HepG2 (cell line): Measurements from ENCODE around the gene NFATC3. TPM values are rescaled to one million over a fixed set of nuclear protein-coding genes. Genes with fewer than 3 reads are reported as not detected.

ENCODE experiments used
- ATAC-seq: fragments of 200-7000 bp; cut with Tn5 transposase; 3 replicates; pipeline ENCODE4 v1.9.1; 2020; ENCODE audit warnings: mild to moderate bottlenecking, moderate library complexity
- BruUV-seq: library from RNA; stranded (reverse); fragments of 400-500 nt; replicated peaks from 2 replicates; lab custom pipeline; 2021; lab: Mats Ljungman, UMichigan
- CTCF ChIA-PET: fragments of 300-600 bp; formaldehyde crosslinking; extraction: SDS; loops from one replicate; lab custom pipeline; 2021; ENCODE audit warnings: low total read pairs, inconsistent platforms, low intra/inter-chr PET ratio; lab: Yijun Ruan, JAX
- POLR2A ChIA-PET: fragments of 350-600 bp; sonication (Branson Sonifier 250); formaldehyde crosslinking; loops from one replicate; lab custom pipeline; 2020; ENCODE audit warnings: antibody characterized with exemption, inconsistent platforms; lab: Yijun Ruan, JAX
- DNase-seq: peaks from one replicate; pipeline ENCODE4 v3.0.0-alpha.2; 2015; ENCODE audit warnings: low spot score
- FAIRE-seq: peaks from 3 replicates; lab custom pipeline; 2011; peaks lifted over from hg19 to GRCh38; lab: Jason Lieb, UNC
- H2AFZ ChIP-seq: one replicate; pipeline ENCODE4 v1.6.1; 2011; ENCODE audit warnings: low read length, inconsistent platforms
- H3K27ac ChIP-seq: fragments of 300-600 bp; 3 replicates; pipeline ENCODE4 v1.8.0; 2011; ENCODE audit warnings: mixed run types, mild to moderate bottlenecking, mixed read lengths, low read length, inconsistent platforms; ENCODE audit not compliant: insufficient read depth; ENCODE audit errors: extremely low read length
- H3K27me3 ChIP-seq, 2 experiments: fragments of 200-600 bp in 1 of 2; 2 replicates in 1 of 2; 3 replicates in 1 of 2; pipeline versions ENCODE4 v1.6.0 to v1.8.0; 2011; ENCODE audit warnings: low read length in 2 of 2, mild to moderate bottlenecking in 2 of 2, moderate library complexity in 2 of 2, inconsistent platforms in 1 of 2; ENCODE audit not compliant: insufficient read depth in 2 of 2, control insufficient read depth in 1 of 2
- H3K36me3 ChIP-seq, 2 experiments: fragments of 200-600 bp in 1 of 2; replicated peaks in 1 of 2; 2 replicates in 1 of 2; 3 replicates in 1 of 2; pipeline versions ENCODE4 v1.5.1 to v1.8.0; 2011; ENCODE audit warnings: low read length in 2 of 2, inconsistent platforms in 1 of 2; ENCODE audit not compliant: insufficient read depth in 2 of 2, control insufficient read depth in 1 of 2
- H3K4me1 ChIP-seq: 2 replicates; pipeline ENCODE4 v1.5.1; 2012; ENCODE audit warnings: low read length, inconsistent platforms; ENCODE audit not compliant: insufficient read depth
- H3K4me2 ChIP-seq: 2 replicates; pipeline ENCODE4 v1.6.0; 2011; ENCODE audit warnings: low read depth, low read length, inconsistent platforms
- H3K4me3 ChIP-seq, 3 experiments: fragments of 200-600 bp in 1 of 3; sonication (generic), shearing (Covaris generic) in 1 of 3; replicated peaks in 1 of 3; 2 replicates each; pipeline ENCODE4 v1.5.1; 2011 to 2016; ENCODE audit warnings: low read length in 3 of 3, inconsistent platforms in 2 of 3, low read depth in 2 of 3, mild to moderate bottlenecking in 2 of 3, control low read depth in 1 of 3, mixed read lengths in 1 of 3; ENCODE audit not compliant: insufficient read depth in 1 of 3
- H3K79me2 ChIP-seq: one replicate; pipeline ENCODE4 v1.6.1; 2011; ENCODE audit warnings: low read length, inconsistent platforms; ENCODE audit not compliant: insufficient read depth
- H3K9ac ChIP-seq: 2 replicates; pipeline ENCODE4 v1.6.0; 2011; ENCODE audit warnings: mild to moderate bottlenecking, low read depth, low read length, inconsistent platforms; ENCODE audit not compliant: insufficient read depth
- H3K9me3 ChIP-seq: 2 replicates; pipeline ENCODE4 v1.5.1; 2012; ENCODE audit warnings: mild to moderate bottlenecking, low read length
- H4K20me1 ChIP-seq: 2 replicates; pipeline ENCODE4 v1.6.0; 2011; ENCODE audit warnings: inconsistent platforms, mild to moderate bottlenecking, low read length, moderate library complexity; ENCODE audit not compliant: insufficient read depth
- CEBPB ChIP-seq: IDR thresholded peaks from 2 replicates; pipeline ENCODE4 v1.6.1; 2011; ENCODE audit warnings: low read depth, low read length, improper control_type of control experiment, borderline replicate concordance
- NR1H2 ChIP-seq: sonication (generic); formaldehyde crosslinking; IDR thresholded peaks from 2 replicates; pipeline ENCODE4 v1.8.1; 2022; ENCODE audit warnings: low read depth, missing genetic modification reagents, borderline replicate concordance
- SOX13 ChIP-seq, 3 experiments: fragments of 450-650 bp in 1 of 3; sonication (generic) in 1 of 3; formaldehyde crosslinking in 1 of 3; IDR thresholded peaks in 2 of 3; conservative IDR thresholded peaks in 1 of 3; 2 replicates each; pipeline versions ENCODE4 v1.5.0 to v1.6.1; 2016 to 2020; ENCODE audit warnings: antibody characterized with exemption in 1 of 3, mild to moderate bottlenecking in 1 of 3, missing compliant biosample characterization in 1 of 3, missing genetic modification reagents in 1 of 3, moderate library complexity in 1 of 3
- ZNF274 ChIP-seq: sonication (generic); formaldehyde crosslinking; IDR thresholded peaks from 2 replicates; pipeline ENCODE4 v1.5.1; 2020; ENCODE audit warnings: mild to moderate bottlenecking, missing genetic modification reagents
- WGBS: methylation state at CpG from one replicate; pipeline ENCODE4 v1.1.6; 2017; ENCODE audit warnings: low lambda C conversion rate; 5-methylcytosine and 5-hydroxymethylcytosine counted together
- in situ Hi-C: cut with HindIII; loops from 2 replicates; pipeline ENCODE4 v1.10.0; 2017; ENCODE audit warnings: low pct_unique_long_range_greater_than_20kb; ENCODE audit not compliant: extremely low pct_ligation_motif_present
- intact Hi-C: fragments of 100-400 bp; cut with micrococcal nuclease; formaldehyde crosslinking; loops from one replicate; pipeline ENCODE4 v1.10.0; 2022; ENCODE audit not compliant: unreplicated experiment
- polyA plus RNA-seq, 8 experiments: library from polyadenylated mRNA; depleted of rRNA in 3 of 8; stranded (reverse) in 7 of 8; unstranded in 1 of 8; fragments of >200 nt; fragmentation: Illumina TruSeq in 4 of 8; extraction: Trizol in 4 of 8; gene quantifications; 2 replicates each; pipeline versions ENCODE4 v1.2.1 to v1.2.3, GENCODE V29; 2011 to 2016; ENCODE audit warnings: low read depth in 4 of 8, missing spikeins in 1 of 8, mixed read lengths in 1 of 8; ENCODE audit not compliant: insufficient read depth in 1 of 8
- total RNA-seq, 5 experiments: library from RNA; depleted of rRNA; stranded (reverse); fragments of >200 nt; fragmentation: Illumina TruSeq; extraction: Trizol; gene quantifications; 2 replicates each; pipeline ENCODE4 v1.2.3, GENCODE V29; 2016; ENCODE audit warnings: low read depth in 1 of 5
- TF ChIP-seq, protein P1 (sequence below): sonication (generic); formaldehyde crosslinking; IDR thresholded peaks from 2 replicates; pipeline ENCODE4 v1.5.1; 2020; ENCODE audit warnings: mild to moderate bottlenecking, moderate library complexity, missing genetic modification reagents

NFATC3 gene
- total and polyA plus RNA-seq, 2 of the 13 experiments (the other 11 are each of a cell fraction or from before 2014, with no cell fraction given) = 52.6 to 62.7 TPM

DNA sequence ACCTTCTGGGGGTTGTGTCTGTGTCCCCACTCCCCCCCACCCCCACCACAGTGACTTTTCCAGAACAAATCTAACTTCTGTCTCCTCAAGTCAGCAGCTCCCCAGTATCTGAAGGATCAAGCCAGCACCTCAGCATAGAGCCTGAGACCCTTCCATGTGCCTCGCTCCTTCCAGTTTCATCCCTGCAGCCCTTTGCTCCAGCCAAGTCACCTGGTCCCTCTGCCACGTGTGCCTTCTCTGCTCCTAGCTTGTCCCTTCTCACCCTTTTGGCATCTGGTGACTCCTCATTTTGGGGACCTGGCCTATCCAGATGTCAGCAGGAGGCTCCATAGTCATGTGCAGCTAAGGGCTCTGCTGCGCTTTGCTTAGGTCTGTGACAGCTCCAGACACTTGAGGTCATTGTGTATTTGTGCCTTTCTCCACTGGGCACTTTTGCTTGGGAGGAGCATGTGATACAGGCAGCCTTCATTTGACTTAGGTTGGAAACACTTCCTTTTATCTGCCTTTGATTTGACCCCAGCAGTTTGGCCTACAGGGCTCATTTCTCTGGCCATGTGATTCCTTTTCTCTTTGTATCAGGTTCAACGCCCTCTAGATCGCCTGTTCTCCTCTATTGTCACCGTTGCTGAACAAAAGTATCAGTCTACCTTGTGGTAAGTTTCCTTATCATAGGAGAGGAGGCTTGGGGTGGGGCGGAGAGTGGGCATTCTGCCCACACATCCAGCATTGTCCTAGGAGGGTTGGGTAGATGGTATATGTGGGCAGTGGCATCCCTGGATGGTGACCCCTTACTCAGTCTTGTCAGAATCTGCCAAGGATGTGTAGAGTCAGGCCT, 7.1 kb upstream of the NFATC3 start:
- Histone ChIP-seq H3K27me3 (no peaks in the 10 kb centered on the region), H3K79me2 (no peaks in the 10 kb centered on the region), H3K9me3 (no peaks in the 10 kb centered on the region), H3K27ac (peak overlapping the region; percentile 95), H3K4me3 (no peak overlapping the region), H3K9ac (no peak overlapping the region), H4K20me1 (no peaks in the 10 kb centered on the region), H3K4me2 (no peak overlapping the region), H3K4me1 (peaks cover 71% of the 10 kb centered on the region), H2AFZ (no peak overlapping the region), H3K36me3 (peaks cover 17 to 35% of the 10 kb centered on the region in 2 experiments; a peak in 4 of 5 replicates)
- ATAC-seq = no peak
- no peak for DNase-seq
- WGBS = 89% methylated on average over 7 of the region's 7 CpGs
- in situ Hi-C loops = no loop called here
- CTCF ChIA-PET = no interaction called here
- BruUV-seq = no TSS peak
- 0 out of 2 replicates have a peak, but pooled peaks have one; percentile 32 for TF ChIP-seq ZNF274 (CRISPR knock-in tag)
- no peak for TF ChIP-seq SOX13 (IDR thresholded peaks at IDR 0.05)
- TF ChIP-seq SOX13 (CRISPR knock-in tag; conservative IDR thresholded peaks at IDR 0.05 in 1 of 2, IDR thresholded peaks at IDR 0.05 in 1 of 2) = peak in 1 of 2 experiments; percentile 10; a peak in 1 of 4 replicates
- TF ChIP-seq NR1H2 (CRISPR knock-in tag) = no peak
- no peak for TF ChIP-seq CEBPB
- TF ChIP-seq, protein P1, sequence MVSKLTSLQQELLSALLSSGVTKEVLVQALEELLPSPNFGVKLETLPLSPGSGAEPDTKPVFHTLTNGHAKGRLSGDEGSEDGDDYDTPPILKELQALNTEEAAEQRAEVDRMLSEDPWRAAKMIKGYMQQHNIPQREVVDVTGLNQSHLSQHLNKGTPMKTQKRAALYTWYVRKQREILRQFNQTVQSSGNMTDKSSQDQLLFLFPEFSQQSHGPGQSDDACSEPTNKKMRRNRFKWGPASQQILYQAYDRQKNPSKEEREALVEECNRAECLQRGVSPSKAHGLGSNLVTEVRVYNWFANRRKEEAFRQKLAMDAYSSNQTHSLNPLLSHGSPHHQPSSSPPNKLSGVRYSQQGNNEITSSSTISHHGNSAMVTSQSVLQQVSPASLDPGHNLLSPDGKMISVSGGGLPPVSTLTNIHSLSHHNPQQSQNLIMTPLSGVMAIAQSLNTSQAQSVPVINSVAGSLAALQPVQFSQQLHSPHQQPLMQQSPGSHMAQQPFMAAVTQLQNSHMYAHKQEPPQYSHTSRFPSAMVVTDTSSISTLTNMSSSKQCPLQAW (CRISPR knock-in tag) = 0 out of 2 replicates have a peak, but pooled peaks have one; percentile 17
- intact Hi-C loops = no loop called here
- no peak for FAIRE-seq
- POLR2A ChIA-PET = no interaction called here
